ENCODE measurements around the gene GRIP1.

Gene GRIP1

GRCh38 chr12:66367015-66367667 is 311.7 kb downstream of the GRIP1 start:
- DNase-seq = no peak

- DNase-seq = no peak
These were observed 313.0 kb downstream of the GRIP1 start for GRCh38 chr12:66365718-66366490.

- no peak for DNase-seq
These were observed 317.2 kb downstream of the GRIP1 start for GRCh38 chr12:66361703-66362102.

- no peak for DNase-seq
These were observed 319.6 kb downstream of the GRIP1 start for GRCh38 chr12:66359300-66359699.

GRCh38 chr12:66354291-66354690 is 324.6 kb downstream of the GRIP1 start:
- no peak for DNase-seq

- DNase-seq = no peak
These were observed 326.0 kb downstream of the GRIP1 start for GRCh38 chr12:66352899-66353298.

GRCh38 chr12:66352197-66352596 is 326.7 kb downstream of the GRIP1 start:
- peak; percentile 38 for DNase-seq

- DNase-seq = no peak
These were observed 327.6 kb downstream of the GRIP1 start for GRCh38 chr12:66351301-66351700.

GRCh38 chr12:66345956-66346355 is 332.9 kb downstream of the GRIP1 start:
- DNase-seq = no peak

- DNase-seq = no peak
These were observed 333.7 kb downstream of the GRIP1 start for GRCh38 chr12:66345212-66345611.

GRCh38 chr12:66341126-66341525 is 337.8 kb downstream of the GRIP1 start:
- no peak for DNase-seq

- DNase-seq = no peak
These were observed 338.7 kb downstream of the GRIP1 start for GRCh38 chr12:66340131-66340530.

- no peak for DNase-seq
These were observed 341.4 kb downstream of the GRIP1 start for GRCh38 chr12:66337381-66338010.

GRCh38 chr12:66335746-66336145 is 343.1 kb downstream of the GRIP1 start:
- DNase-seq = no peak

GRCh38 chr12:66331814-66332213 is 347.1 kb downstream of the GRIP1 start:
- DNase-seq = no peak

- no peak for DNase-seq
These were observed 347.9 kb downstream of the GRIP1 start for GRCh38 chr12:66331016-66331415.

GRCh38 chr12:66329941-66330340 is 348.9 kb downstream of the GRIP1 start:
- no peak for DNase-seq

GRCh38 chr12:66323017-66323416 is 355.9 kb downstream of the GRIP1 start:
- no peak for DNase-seq

- no peak for DNase-seq
These were observed 357.4 kb downstream of the GRIP1 start for GRCh38 chr12:66321435-66321834.

- no peak for DNase-seq
These were observed 357.9 kb downstream of the GRIP1 start for GRCh38 chr12:66320996-66321395.

- no peak for DNase-seq
These were observed 359.5 kb downstream of the GRIP1 start for GRCh38 chr12:66319266-66319954.

GRCh38 chr12:66314278-66314677 is 364.6 kb downstream of the GRIP1 start:
- DNase-seq = no peak

GRCh38 chr12:66312189-66312588 is 366.7 kb downstream of the GRIP1 start:
- DNase-seq = no peak
